Naive thymus-derived CD4-positive, alpha-beta T cell (primary cell): ENCODE measurements around the gene FOXB1. TPM values are rescaled to one million over a fixed set of nuclear protein-coding genes. Genes with fewer than 3 reads are reported as not detected.

Source experiments
- ATAC-seq: fragments of 150-1000 bp; cut with Tn5 transposase; 2 replicates; pipeline ENCODE4 v1.10.0; 2021; ENCODE audit warnings: mild to moderate bottlenecking, moderate library complexity
- CTCF ChIA-PET: fragments of 350-600 bp; sonication (Branson Sonifier 250); formaldehyde crosslinking; loops from one replicate; lab custom pipeline; 2021; ENCODE audit warnings: antibody characterized with exemption; lab: Charles Lee
- POLR2A ChIA-PET: fragments of 350-600 bp; sonication (Branson Sonifier 250); formaldehyde crosslinking; loops from one replicate; lab custom pipeline; 2021; ENCODE audit warnings: antibody characterized with exemption, inconsistent platforms; lab: Charles Lee
- DNase-seq, 9 donors: peaks; one replicate each; pipeline versions ENCODE4 v3.0.0 to v3.0.0-alpha.2; 2020 to 2022; ENCODE audit warnings: mixed read lengths in 1 of 9
- H3K27ac ChIP-seq: one replicate; pipeline ENCODE4 v1.7.0; 2013; ENCODE audit warnings: mild to moderate bottlenecking, low read depth, low read length, moderate library complexity
- H3K27me3 ChIP-seq, 2 donors: one replicate each; pipeline ENCODE4 v1.7.0; 2013; ENCODE audit warnings: low read length in 2 of 2, mild to moderate bottlenecking in 2 of 2, moderate library complexity in 2 of 2; ENCODE audit not compliant: control insufficient read depth in 2 of 2, insufficient read depth in 2 of 2
- H3K36me3 ChIP-seq, 3 experiments: 1 replicate in 2 of 3; 2 replicates in 1 of 3; pipeline ENCODE4 v1.7.0; 2013; ENCODE audit warnings: low read length in 3 of 3, mild to moderate bottlenecking in 3 of 3, moderate library complexity in 1 of 3; ENCODE audit not compliant: insufficient read depth in 3 of 3, control insufficient read depth in 2 of 3
- H3K4me1 ChIP-seq, 2 donors: one replicate each; pipeline ENCODE4 v1.7.0; 2013; ENCODE audit warnings: low read length in 2 of 2, mild to moderate bottlenecking in 2 of 2, moderate library complexity in 1 of 2; ENCODE audit not compliant: control insufficient read depth in 2 of 2, insufficient read depth in 2 of 2
- H3K4me3 ChIP-seq: 2 replicates; pipeline ENCODE4 v1.7.0; 2013; ENCODE audit warnings: mild to moderate bottlenecking, low read length
- H3K9me3 ChIP-seq, 3 experiments: 1 replicate in 2 of 3; 2 replicates in 1 of 3; pipeline ENCODE4 v1.7.0; 2013; ENCODE audit warnings: low read length in 3 of 3; ENCODE audit not compliant: control insufficient read depth in 2 of 3
- H3K27ac Mint-ChIP-seq, 9 donors: one replicate each; pipeline ENCODE4 v1.8.0; 2020 to 2022; ENCODE audit warnings: mixed read lengths in 9 of 9, mild to moderate bottlenecking in 8 of 9, moderate library complexity in 5 of 9, inconsistent platforms in 2 of 9
- H3K27me3 Mint-ChIP-seq, 5 donors: one replicate each; pipeline ENCODE4 v1.8.0; 2021 to 2022; ENCODE audit warnings: mixed read lengths in 5 of 5, mild to moderate bottlenecking in 1 of 5
- H3K36me3 Mint-ChIP-seq, 5 donors: one replicate each; pipeline ENCODE4 v1.8.0; 2020 to 2022; ENCODE audit warnings: mixed read lengths in 5 of 5, mild to moderate bottlenecking in 3 of 5, inconsistent platforms in 1 of 5
- H3K4me1 Mint-ChIP-seq, 7 donors: one replicate each; pipeline ENCODE4 v1.8.0; 2020 to 2022; ENCODE audit warnings: mixed read lengths in 7 of 7, mild to moderate bottlenecking in 3 of 7, inconsistent platforms in 1 of 7
- H3K4me3 Mint-ChIP-seq, 10 donors: one replicate each; pipeline ENCODE4 v1.8.0; 2020 to 2022; ENCODE audit warnings: mild to moderate bottlenecking in 10 of 10, mixed read lengths in 10 of 10, moderate library complexity in 6 of 10, inconsistent platforms in 2 of 10
- H3K9me3 Mint-ChIP-seq, 11 donors: one replicate each; pipeline ENCODE4 v1.8.0; 2020 to 2022; ENCODE audit warnings: mixed read lengths in 11 of 11, mild to moderate bottlenecking in 4 of 11, inconsistent platforms in 1 of 11, moderate library complexity in 1 of 11
- intact Hi-C, 2 donors: fragments of 100-400 bp; cut with micrococcal nuclease; formaldehyde crosslinking; loops; one replicate each; pipeline ENCODE4 v1.15.1; 2023
- polyA plus RNA-seq, 2 donors: library from polyadenylated mRNA; unstranded; fragments of 300-500 nt; fragmentation: Illumina TruSeq; gene quantifications; one replicate each; pipeline ENCODE4 v1.2.3, GENCODE V29; 2021
- total RNA-seq, 6 experiments: library from RNA in 5 of 6; stranded (reverse) in 5 of 6; gene quantifications; 1 replicate in 5 of 6; 2 replicates in 1 of 6; pipeline ENCODE4 v1.2.3 and lab custom pipeline; 2021 to 2026

The FOXB1 gene
- total and polyA plus RNA-seq, 7 experiments from 2014 or later, result 0.12 to 0.97 (median 0.27) TPM; not detected in 2

DNA sequence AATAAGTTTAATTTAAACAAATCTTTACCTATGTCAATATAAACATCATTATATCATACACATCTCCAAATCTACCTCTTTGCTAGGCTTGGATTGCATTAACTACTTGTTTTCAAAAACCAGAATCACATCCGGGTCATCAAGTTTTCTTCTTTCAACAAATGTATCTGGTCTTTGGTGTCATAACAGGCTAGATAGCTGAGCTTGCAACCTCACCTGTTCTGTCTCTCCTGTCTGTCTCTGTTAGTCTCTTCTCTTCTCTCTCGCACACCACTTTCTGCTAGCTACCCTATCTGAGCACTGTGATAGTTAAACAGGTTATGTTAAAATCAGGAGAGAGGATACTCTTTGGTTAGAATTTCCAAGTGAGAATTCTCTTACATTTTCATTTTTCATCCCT lies 6.7 kb downstream of the FOXB1 start:
- Mint-ChIP-seq H3K36me3 (peaks cover 0 to 4% (median 0%) of the 10 kb centered on the region in 5 donors), H3K4me1 (peaks cover 10 to 18% (median 11%) of the 10 kb centered on the region in 7 donors), H3K9me3 (peaks cover 0 to 6% (median 0%) of the 10 kb centered on the region in 11 donors), H3K27ac (no peak overlapping the region), H3K27me3 (peaks cover 70 to 96% (median 87%) of the 10 kb centered on the region in 5 donors), H3K4me3 (no peak overlapping the region)
- peaks cover 3 to 7% of the 10 kb centered on the region in 2 donors for H3K4me1 ChIP-seq
- no peaks in the 10 kb centered on the region for H3K36me3 ChIP-seq
- H3K9me3 ChIP-seq, result no peaks in the 10 kb centered on the region
- H3K4me3 ChIP-seq, result no peak overlapping the region
- H3K27me3 ChIP-seq, result peaks cover 18 to 33% of the 10 kb centered on the region in 2 donors
- intact Hi-C loops, result loop anchor here in 1 of 2 donors (2.0 kb wide), 1 partner anchor 14 kb away; no protein-coding TSS in a partner anchor
- DNase-seq (no peak), ATAC-seq (no peak)
- ChIA-PET POLR2A (no interaction called here), CTCF (no interaction called here)
- H3K27ac ChIP-seq, result no peak overlapping the region

DNA sequence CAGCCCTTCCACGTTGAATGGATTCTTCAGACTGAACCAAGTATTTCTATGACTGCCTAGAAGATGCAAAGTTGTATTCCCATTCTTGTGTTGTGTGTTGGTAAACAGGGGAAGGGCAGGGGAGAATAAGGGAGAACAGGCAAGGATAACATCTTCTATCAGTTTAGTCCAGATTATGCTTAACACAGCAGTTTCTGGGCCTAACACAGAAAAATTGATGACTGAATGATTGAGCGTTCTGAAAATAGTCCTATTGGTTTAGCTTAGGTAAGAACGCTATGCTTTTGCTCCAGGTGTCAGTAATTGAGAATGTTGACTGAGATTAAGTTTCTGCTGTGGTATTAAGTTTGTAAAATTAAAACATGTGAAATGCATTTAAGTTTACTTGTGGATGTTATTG lies 8.6 kb downstream of the FOXB1 start:
- H3K4me3 Mint-ChIP-seq, result no peak overlapping the region
- H3K36me3 Mint-ChIP-seq, result peaks cover 0 to 8% (median 6%) of the 10 kb centered on the region in 5 donors
- H3K27me3 Mint-ChIP-seq, result peaks cover 57 to 84% (median 75%) of the 10 kb centered on the region in 5 donors
- no peak for ATAC-seq
- H3K27ac Mint-ChIP-seq, result no peak overlapping the region
- H3K27me3 ChIP-seq, result peaks cover 13 to 18% of the 10 kb centered on the region in 2 donors
- no peak for DNase-seq
- H3K9me3 Mint-ChIP-seq, result peaks cover 2 to 12% (median 6%) of the 10 kb centered on the region in 11 donors
- H3K36me3 ChIP-seq, result no peaks in the 10 kb centered on the region
- intact Hi-C loops, result no loop called here
- H3K4me1 ChIP-seq, result no peaks in the 10 kb centered on the region
- H3K4me1 Mint-ChIP-seq, result peaks cover 0 to 14% (median 3%) of the 10 kb centered on the region in 7 donors
- H3K9me3 ChIP-seq, result no peaks in the 10 kb centered on the region
- no peak overlapping the region for H3K4me3 ChIP-seq
- ChIA-PET POLR2A (no interaction called here), CTCF (no interaction called here)
- H3K27ac ChIP-seq, result no peak overlapping the region

- Histone ChIP-seq H3K36me3 (no peaks in the 10 kb centered on the region), H3K27ac (no peak overlapping the region), H3K4me1 (peaks cover 0 to 6% of the 10 kb centered on the region in 2 donors), H3K4me3 (no peak overlapping the region), H3K9me3 (no peaks in the 10 kb centered on the region), H3K27me3 (peaks cover 0 to 4% of the 10 kb centered on the region in 2 donors)
- Mint-ChIP-seq H3K4me1 (peaks cover 0 to 30% (median 13%) of the 10 kb centered on the region in 7 donors), H3K36me3 (peaks cover 0 to 10% (median 6%) of the 10 kb centered on the region in 5 donors), H3K27ac (peak overlapping the region in 1 of 9 donors; percentile 46), H3K4me3 (peak overlapping the region in 1 of 10 donors; percentile 7), H3K9me3 (peaks cover 2 to 15% (median 8%) of the 10 kb centered on the region in 11 donors), H3K27me3 (peaks cover 20 to 35% (median 30%) of the 10 kb centered on the region in 5 donors)
- peak; percentile 53 for ATAC-seq
- ChIA-PET CTCF (no interaction called here), POLR2A (interaction anchor here (0.6 kb wide), 1 partner anchor 866 kb away, joined by 3 read pairs; no protein-coding TSS in a partner anchor)
- intact Hi-C loops, result no loop called here
- peak in 1 of 9 donors; percentile 28 for DNase-seq
Observed at GRCh38 chr15:60017538-60018520, 13.7 kb downstream of the FOXB1 start.

- Mint-ChIP-seq H3K4me1 (peaks cover 0 to 29% (median 13%) of the 10 kb centered on the region in 7 donors), H3K27ac (peak overlapping the region in 1 of 9 donors; percentile 50)
Observed at GRCh38 chr15:60020736-60021135, 16.6 kb downstream of the FOXB1 start.

GRCh38 chr15:60021589-60022378 lies 17.7 kb downstream of the FOXB1 start:
- H3K27ac Mint-ChIP-seq, result no peak overlapping the region
- ChIA-PET CTCF (no interaction called here), POLR2A (no interaction called here)

More at GRCh38 chr15:60020736-60021135, 16.6 kb downstream of the FOXB1 start:
- POLR2A ChIA-PET, result no interaction called here
- Mint-ChIP-seq H3K36me3 (peaks cover 0 to 10% (median 6%) of the 10 kb centered on the region in 5 donors), H3K4me3 (peak overlapping the region in 1 of 10 donors; percentile 39), H3K9me3 (peaks cover 2 to 15% (median 8%) of the 10 kb centered on the region in 11 donors), H3K27me3 (peaks cover 1 to 17% (median 8%) of the 10 kb centered on the region in 5 donors)
- H3K4me3 ChIP-seq, result no peak overlapping the region
- no peaks in the 10 kb centered on the region for H3K36me3 ChIP-seq
- no peak for ATAC-seq
- no peaks in the 10 kb centered on the region for H3K9me3 ChIP-seq
- no peak overlapping the region for H3K27ac ChIP-seq
- no peak for DNase-seq
- CTCF ChIA-PET, result no interaction called here
- intact Hi-C loops, result no loop called here
- H3K27me3 ChIP-seq, result peaks cover 0 to 4% of the 10 kb centered on the region in 2 donors
- peaks cover 0 to 6% of the 10 kb centered on the region in 2 donors for H3K4me1 ChIP-seq

GRCh38 chr15:60022379-60022741 lies 18.2 kb downstream of the FOXB1 start:
- no peak overlapping the region for H3K27ac Mint-ChIP-seq
- H3K9me3 Mint-ChIP-seq, result peaks cover 0 to 13% (median 5%) of the 10 kb centered on the region in 11 donors
- peaks cover 0 to 14% (median 4%) of the 10 kb centered on the region in 5 donors for H3K27me3 Mint-ChIP-seq
- CTCF ChIA-PET, result no interaction called here
- Histone ChIP-seq H3K27ac (no peak overlapping the region), H3K4me1 (peaks cover 0 to 6% of the 10 kb centered on the region in 2 donors), H3K36me3 (no peaks in the 10 kb centered on the region), H3K27me3 (peaks cover 0 to 4% of the 10 kb centered on the region in 2 donors), H3K4me3 (no peak overlapping the region), H3K9me3 (no peaks in the 10 kb centered on the region)
- peaks cover 0 to 8% (median 3%) of the 10 kb centered on the region in 5 donors for H3K36me3 Mint-ChIP-seq
- DNase-seq (no peak), ATAC-seq (no peak)
- POLR2A ChIA-PET, result no interaction called here
- intact Hi-C loops, result no loop called here
- H3K4me1 Mint-ChIP-seq, result peaks cover 0 to 27% (median 13%) of the 10 kb centered on the region in 7 donors
- H3K4me3 Mint-ChIP-seq, result no peak overlapping the region

More at GRCh38 chr15:60021589-60022378, 17.7 kb downstream of the FOXB1 start:
- DNase-seq (no peak), ATAC-seq (no peak)
- peaks cover 0 to 4% of the 10 kb centered on the region in 2 donors for H3K27me3 ChIP-seq
- H3K9me3 Mint-ChIP-seq, result peaks cover 2 to 15% (median 8%) of the 10 kb centered on the region in 11 donors
- H3K36me3 ChIP-seq, result no peaks in the 10 kb centered on the region
- peaks cover 0 to 17% (median 4%) of the 10 kb centered on the region in 5 donors for H3K27me3 Mint-ChIP-seq
- no peak overlapping the region for H3K4me3 Mint-ChIP-seq
- peaks cover 0 to 28% (median 13%) of the 10 kb centered on the region in 7 donors for H3K4me1 Mint-ChIP-seq
- intact Hi-C loops, result no loop called here
- H3K4me3 ChIP-seq, result no peak overlapping the region
- H3K36me3 Mint-ChIP-seq, result peaks cover 0 to 10% (median 6%) of the 10 kb centered on the region in 5 donors
- peaks cover 0 to 6% of the 10 kb centered on the region in 2 donors for H3K4me1 ChIP-seq
- no peaks in the 10 kb centered on the region for H3K9me3 ChIP-seq
- H3K27ac ChIP-seq, result no peak overlapping the region
